GM12872 (cell line): ENCODE measurements around the gene ZNF416.

ENCODE experiments used
- TF ChIP-seq, protein P1 (sequence below): IDR thresholded peaks from 3 replicates; pipeline ENCODE4 v1.5.1; 2011; ENCODE audit warnings: low read depth, mild to moderate bottlenecking, low read length, moderate library complexity; ENCODE audit not compliant: insufficient read depth

Gene ZNF416

DNA sequence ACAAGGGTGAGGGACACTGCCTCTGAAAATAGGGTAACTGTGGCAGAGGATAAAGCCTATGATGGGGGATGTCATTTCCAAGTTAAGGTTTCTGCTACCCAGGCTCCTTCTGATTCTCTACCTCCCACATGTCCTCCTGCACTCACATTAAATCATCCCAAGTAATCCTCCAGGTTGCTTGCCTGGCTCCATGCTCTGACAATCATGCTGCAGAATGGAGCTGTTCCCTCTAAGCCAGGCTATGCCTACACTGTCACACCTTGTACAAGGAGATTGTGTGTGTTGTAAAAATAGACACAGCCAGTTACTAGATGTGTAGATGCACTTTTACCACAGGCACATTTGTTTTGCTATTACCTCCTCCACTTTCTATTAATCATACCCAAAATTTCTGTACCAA, 8.0 kb downstream of the ZNF416 start:
- TF ChIP-seq, protein P1, sequence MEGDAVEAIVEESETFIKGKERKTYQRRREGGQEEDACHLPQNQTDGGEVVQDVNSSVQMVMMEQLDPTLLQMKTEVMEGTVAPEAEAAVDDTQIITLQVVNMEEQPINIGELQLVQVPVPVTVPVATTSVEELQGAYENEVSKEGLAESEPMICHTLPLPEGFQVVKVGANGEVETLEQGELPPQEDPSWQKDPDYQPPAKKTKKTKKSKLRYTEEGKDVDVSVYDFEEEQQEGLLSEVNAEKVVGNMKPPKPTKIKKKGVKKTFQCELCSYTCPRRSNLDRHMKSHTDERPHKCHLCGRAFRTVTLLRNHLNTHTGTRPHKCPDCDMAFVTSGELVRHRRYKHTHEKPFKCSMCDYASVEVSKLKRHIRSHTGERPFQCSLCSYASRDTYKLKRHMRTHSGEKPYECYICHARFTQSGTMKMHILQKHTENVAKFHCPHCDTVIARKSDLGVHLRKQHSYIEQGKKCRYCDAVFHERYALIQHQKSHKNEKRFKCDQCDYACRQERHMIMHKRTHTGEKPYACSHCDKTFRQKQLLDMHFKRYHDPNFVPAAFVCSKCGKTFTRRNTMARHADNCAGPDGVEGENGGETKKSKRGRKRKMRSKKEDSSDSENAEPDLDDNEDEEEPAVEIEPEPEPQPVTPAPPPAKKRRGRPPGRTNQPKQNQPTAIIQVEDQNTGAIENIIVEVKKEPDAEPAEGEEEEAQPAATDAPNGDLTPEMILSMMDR, result no peak

DNA sequence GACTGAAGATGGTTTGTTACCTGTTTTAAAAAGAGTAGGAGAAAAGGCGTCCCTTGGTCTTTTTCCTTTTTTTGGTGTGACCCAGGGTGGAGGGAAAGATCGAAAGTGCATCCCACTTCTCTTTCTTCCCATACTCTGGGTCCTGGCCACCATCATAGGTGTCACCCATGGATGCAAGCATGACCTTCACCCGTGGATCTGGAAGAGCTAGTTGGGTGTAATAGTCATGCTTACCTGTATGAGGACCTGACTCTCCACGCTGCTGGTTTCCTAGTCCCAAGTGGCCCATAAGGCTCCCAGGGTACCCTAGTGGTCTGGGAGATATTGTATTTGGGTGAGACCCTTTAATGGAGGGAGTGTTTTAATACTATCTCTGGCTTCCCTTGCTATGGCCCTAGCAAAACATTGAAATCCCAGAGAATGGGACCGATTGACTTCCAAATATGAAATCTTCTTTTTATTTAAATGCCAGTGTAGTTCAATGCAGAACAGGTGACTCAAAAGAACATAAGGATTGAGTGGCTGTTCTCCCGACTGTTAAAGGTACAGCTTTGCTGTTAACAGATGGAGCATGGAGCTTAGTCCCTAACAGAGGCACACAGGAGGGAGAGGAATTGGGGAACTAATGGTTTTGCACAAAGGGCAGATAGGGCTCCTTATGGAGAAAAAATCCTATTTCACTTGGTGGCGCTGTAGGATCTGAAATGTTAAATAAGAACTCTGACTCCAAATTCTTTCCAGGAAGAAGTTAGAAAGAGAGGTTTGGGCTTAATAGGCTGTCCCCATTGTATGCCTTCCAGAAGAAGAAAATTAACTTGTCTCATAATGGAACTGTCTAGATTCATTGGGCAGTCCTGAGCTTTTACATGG, 12.1 kb downstream of the ZNF416 start:
- TF ChIP-seq, protein P1, result no peak

DNA sequence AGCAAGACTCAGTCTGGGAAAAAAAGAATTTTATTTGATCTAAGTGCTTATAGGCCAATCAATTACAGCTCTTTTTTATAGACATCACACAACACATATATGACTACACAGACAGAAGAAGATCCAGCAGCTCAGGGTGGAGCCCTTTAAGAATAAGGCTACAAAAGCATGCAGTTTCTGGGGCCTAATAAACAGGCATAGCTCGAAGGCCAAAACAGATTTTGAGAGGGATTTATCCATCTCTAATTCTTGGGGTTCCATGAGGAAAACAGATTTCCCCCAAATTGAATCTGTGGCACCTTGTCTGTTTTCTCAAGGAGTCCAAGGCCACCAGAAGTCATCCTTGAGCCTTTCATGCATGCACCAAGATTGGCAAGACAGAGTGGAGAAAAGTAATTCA, 15.2 kb downstream of the ZNF416 start:
- TF ChIP-seq, protein P1, result no peak

DNA sequence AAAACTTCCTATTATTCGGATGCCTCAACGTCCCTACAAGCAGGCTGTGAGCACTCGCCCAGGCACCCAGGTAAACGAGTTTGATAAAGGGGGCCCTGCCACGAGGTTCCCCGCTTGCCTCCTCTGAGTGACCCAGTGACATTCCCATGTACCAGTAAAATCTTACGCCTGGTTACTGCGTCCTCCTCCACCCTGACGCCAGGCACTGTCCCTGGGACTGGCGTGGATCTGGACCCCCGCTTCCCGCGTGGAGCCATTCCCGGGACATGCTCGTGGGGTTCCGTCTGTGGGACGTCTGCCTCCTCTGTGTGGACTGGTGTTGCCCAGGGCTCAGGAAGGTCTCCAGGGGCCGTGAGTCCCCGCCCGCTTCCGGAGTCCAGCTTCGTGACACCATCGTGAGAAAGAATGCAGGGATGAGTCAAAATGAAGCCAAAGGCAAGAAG, 18.6 kb downstream of the ZNF416 start:
- TF ChIP-seq, protein P1, result no peak

DNA sequence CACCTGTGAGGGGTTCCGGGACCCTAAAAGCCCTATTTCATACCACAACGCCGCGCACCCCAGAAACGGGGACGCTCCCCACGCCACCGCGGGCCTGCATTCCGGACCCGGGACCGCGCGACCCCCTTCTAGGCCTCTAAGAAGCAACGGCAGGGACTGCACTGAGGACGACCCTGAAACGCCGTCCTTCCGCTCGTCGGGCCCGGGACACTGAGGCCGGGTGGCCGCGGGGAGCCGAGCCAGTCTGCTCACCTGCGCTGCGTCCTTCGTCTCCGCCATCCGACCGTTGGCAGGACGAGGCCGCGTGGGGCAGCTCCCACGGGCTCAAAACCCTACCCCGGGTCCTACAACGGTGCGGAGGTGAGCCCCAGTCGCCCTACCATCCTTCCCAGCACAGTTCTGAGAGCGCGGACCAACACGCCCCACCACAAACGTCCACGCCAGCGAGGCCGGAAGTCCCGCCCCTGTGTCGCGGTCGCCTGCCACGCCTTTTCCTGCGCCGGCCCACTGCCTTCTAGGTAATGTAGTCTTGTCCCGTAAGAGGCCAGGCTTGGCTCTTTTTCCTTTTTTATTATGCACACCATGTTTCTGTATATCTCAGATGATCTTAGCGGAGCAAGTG, 19.2 kb downstream of the ZNF416 start, which contains the start of gene ZNF550:
TSS of gene ZNF550 (minus strand) at position 460 of the 622 bp plus-strand sequence. CDS start at position 279, 181 bp downstream.
- TF ChIP-seq, protein P1, result no peak

DNA sequence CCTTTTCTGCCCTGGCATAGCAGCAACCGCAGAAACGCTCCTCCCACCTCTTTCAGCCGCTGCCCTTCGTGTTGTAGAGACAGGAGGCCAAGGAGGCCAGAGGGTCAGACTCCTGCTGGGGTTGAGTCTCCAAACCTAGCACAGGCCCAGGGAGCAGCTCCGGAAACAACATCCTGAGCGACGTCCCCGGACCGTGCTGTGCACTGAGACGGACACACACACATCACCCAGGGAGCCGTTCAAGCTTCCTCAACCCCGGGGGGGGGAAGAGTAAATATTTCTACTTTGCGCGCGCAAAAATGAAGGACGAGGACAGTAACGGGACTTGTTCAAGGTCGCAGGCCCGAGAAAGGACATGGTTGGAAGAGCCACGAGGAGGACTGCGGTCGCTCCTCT, 19.7 kb downstream of the ZNF416 start:
- TF ChIP-seq, protein P1, result no peak

DNA sequence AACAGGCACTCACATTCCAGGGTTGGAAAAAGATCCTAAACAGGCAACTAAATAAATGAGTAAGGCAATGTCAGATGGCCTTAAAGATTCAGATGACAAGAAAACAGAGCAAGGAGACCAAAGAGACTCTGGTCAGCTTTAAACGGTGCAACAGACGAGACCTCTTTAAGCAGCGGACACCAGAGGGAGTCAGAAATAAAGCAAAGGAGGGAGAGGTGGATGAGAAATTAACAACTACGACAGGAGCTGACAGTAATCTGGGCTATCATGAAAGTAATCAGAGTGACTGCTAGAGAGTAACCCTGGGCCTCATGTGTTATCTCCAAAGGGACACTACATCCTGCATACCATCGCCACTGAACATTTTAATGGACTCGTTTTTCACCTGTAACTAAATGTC, 20.2 kb downstream of the ZNF416 start:
- TF ChIP-seq, protein P1, result no peak
